A673 (cell line): ENCODE measurements around the gene PCGF6. TPM values are rescaled to one million over a fixed set of nuclear protein-coding genes. Genes with fewer than 3 reads are reported as not detected.
A peak's percentile ranks its signal among the peaks of the same experiment; 100 is the strongest.

Experiments
- BruUV-seq: library from RNA; stranded (reverse); fragments of 400-500 nt; replicated peaks from 2 replicates; lab custom pipeline; 2021; lab: Mats Ljungman, UMichigan
- CTCF ChIA-PET: fragments of 300-600 bp; sonication (Branson Sonifier 250); formaldehyde crosslinking; loops from one replicate; lab custom pipeline; 2022; ENCODE audit warnings: antibody characterized with exemption; lab: Charles Lee
- POLR2A ChIA-PET: fragments of 300-600 bp; sonication (Branson Sonifier 250); formaldehyde crosslinking; loops from one replicate; lab custom pipeline; 2022; ENCODE audit warnings: antibody characterized with exemption; ENCODE audit not compliant: low non-redundant PET; lab: Charles Lee
- DNase-seq: peaks from one replicate; pipeline ENCODE4 v3.0.0-alpha.2; 2015; ENCODE audit warnings: low spot score
- H3K27ac ChIP-seq: fragments of 200-600 bp; sonication (generic); 2 replicates; pipeline ENCODE4 v1.5.1; 2016; ENCODE audit warnings: mixed run types, low read depth, mild to moderate bottlenecking, mixed read lengths, antibody characterized with exemption, low read length; ENCODE audit not compliant: poor library complexity, severe bottlenecking
- H3K27me3 ChIP-seq: fragments of 200-600 bp; sonication (generic); replicated peaks from 2 replicates; pipeline ENCODE4 v1.6.1; 2017; ENCODE audit warnings: mixed run types, low read depth, mild to moderate bottlenecking, mixed read lengths, antibody characterized with exemption, low read length; ENCODE audit not compliant: insufficient read depth, poor library complexity
- H3K36me3 ChIP-seq: fragments of 200-600 bp; sonication (generic); 2 replicates; pipeline ENCODE4 v1.6.1; 2016; ENCODE audit warnings: mixed run types, mild to moderate bottlenecking, mixed read lengths, antibody characterized with exemption, low read length; ENCODE audit not compliant: insufficient read depth, poor library complexity, severe bottlenecking
- H3K4me1 ChIP-seq: fragments of 200-600 bp; sonication (generic); 2 replicates; pipeline ENCODE4 v1.6.1; 2017; ENCODE audit warnings: mixed run types, mild to moderate bottlenecking, mixed read lengths, antibody characterized with exemption, low read length; ENCODE audit not compliant: insufficient read depth, poor library complexity, severe bottlenecking
- H3K4me3 ChIP-seq: fragments of 200-600 bp; sonication (generic); 2 replicates; pipeline ENCODE4 v1.5.1; 2016; ENCODE audit warnings: low read depth, mixed run types, mild to moderate bottlenecking, mixed read lengths, low read length; ENCODE audit not compliant: poor library complexity, severe bottlenecking
- H3K9me3 ChIP-seq: fragments of 200-600 bp; sonication (generic); 2 replicates; pipeline ENCODE4 v1.6.1; 2016; ENCODE audit warnings: mixed run types, low read depth, mild to moderate bottlenecking, mixed read lengths, antibody characterized with exemption, low read length; ENCODE audit not compliant: poor library complexity, severe bottlenecking
- EZH2 ChIP-seq: fragments of 200-600 bp; sonication (generic); IDR thresholded peaks from 2 replicates; pipeline ENCODE4 v1.6.1; 2017; ENCODE audit warnings: borderline replicate concordance, low read depth, mild to moderate bottlenecking, mixed read lengths, antibody characterized with exemption, low read length; ENCODE audit not compliant: poor library complexity, severe bottlenecking
- intact Hi-C: fragments of 100-400 bp; cut with micrococcal nuclease; formaldehyde crosslinking; loops from one replicate; pipeline ENCODE4 v1.10.0; 2022; ENCODE audit not compliant: unreplicated experiment
- total RNA-seq: library from RNA; stranded (reverse); gene quantifications from 2 replicates; pipeline ENCODE4 v1.2.3, GENCODE V29; 2021
- TF ChIP-seq, protein P1 (sequence below): fragments of 300-800, 200-600 bp; sonication (generic); conservative IDR thresholded peaks from 2 replicates; pipeline ENCODE4 v1.5.1; 2017; ENCODE audit warnings: low read depth, mild to moderate bottlenecking, antibody characterized with exemption, low read length, moderate library complexity, mixed read lengths

PCGF6 gene
- total RNA-seq, 1 experiment from 2014 or later: 22.5 TPM

DNA sequence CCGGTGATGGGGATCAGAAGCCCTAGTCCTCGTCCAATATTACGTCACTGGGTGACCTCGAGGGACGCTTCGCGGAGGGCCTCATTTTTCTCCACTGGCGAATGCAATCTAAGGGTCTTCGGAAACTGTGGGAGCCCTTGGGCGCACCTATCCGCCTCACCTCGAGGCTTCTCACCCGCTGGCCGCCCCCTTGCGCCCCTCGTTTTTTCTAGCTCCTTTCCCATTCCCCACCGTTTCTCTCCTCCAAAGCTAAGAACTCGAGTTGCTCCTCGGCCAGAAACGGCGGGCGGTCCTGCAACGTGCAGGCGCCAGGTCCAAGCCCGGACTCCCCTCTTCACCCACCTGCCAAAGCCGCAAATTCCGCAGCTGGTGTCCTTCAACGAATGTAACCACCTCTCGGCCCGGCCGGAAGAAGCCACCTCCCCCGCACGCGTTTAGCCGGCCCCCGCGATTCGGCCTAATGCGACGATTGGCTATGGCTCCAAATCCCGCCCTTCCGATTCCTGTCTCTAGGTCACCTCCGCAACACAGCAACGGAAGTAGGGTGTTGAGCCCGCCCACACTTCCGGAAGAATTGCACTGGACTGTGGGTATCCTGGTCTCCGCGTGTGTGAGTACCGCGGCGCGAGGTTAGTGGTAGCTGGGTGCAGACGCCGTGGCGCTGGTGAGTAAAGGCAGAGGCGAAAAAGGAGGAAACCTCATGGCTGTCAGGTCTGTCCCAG, 45.3 kb upstream of the PCGF6 start, which contains the start of the genes ATP5MK and PDCD11:
ATP5MK (minus strand) TSS at position 409 of the 722 bp plus-strand sequence. CDS start 4,018 bp downstream, outside the sequence.
PDCD11 (plus strand) TSS at position 560 of the 722 bp plus-strand sequence. CDS start 1,801 bp downstream, outside the sequence.
- ChIA-PET POLR2A (no interaction called here), CTCF (no interaction called here)
- TSS peak; percentile 80 for BruUV-seq
- Histone ChIP-seq H3K36me3 (peaks cover 57% of the 10 kb centered on the region), H3K4me1 (peaks cover 21% of the 10 kb centered on the region), H3K27ac (peak within 1 kb of the TSS; percentile 87), H3K27me3 (no peaks in the 10 kb centered on the region), H3K9me3 (no peaks in the 10 kb centered on the region), H3K4me3 (peak within 1 kb of the TSS; percentile 80)
- TF ChIP-seq EZH2: no peak
- TF ChIP-seq, protein P1, sequence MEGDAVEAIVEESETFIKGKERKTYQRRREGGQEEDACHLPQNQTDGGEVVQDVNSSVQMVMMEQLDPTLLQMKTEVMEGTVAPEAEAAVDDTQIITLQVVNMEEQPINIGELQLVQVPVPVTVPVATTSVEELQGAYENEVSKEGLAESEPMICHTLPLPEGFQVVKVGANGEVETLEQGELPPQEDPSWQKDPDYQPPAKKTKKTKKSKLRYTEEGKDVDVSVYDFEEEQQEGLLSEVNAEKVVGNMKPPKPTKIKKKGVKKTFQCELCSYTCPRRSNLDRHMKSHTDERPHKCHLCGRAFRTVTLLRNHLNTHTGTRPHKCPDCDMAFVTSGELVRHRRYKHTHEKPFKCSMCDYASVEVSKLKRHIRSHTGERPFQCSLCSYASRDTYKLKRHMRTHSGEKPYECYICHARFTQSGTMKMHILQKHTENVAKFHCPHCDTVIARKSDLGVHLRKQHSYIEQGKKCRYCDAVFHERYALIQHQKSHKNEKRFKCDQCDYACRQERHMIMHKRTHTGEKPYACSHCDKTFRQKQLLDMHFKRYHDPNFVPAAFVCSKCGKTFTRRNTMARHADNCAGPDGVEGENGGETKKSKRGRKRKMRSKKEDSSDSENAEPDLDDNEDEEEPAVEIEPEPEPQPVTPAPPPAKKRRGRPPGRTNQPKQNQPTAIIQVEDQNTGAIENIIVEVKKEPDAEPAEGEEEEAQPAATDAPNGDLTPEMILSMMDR: peak; percentile 40; the same call in 1 of the 2 replicates
- intact Hi-C loops: loop anchor here (2.0 kb wide), 1 partner anchor 45 kb away; the partner anchor contains the start of gene PCGF6
- DNase-seq: peak; percentile 99

DNA sequence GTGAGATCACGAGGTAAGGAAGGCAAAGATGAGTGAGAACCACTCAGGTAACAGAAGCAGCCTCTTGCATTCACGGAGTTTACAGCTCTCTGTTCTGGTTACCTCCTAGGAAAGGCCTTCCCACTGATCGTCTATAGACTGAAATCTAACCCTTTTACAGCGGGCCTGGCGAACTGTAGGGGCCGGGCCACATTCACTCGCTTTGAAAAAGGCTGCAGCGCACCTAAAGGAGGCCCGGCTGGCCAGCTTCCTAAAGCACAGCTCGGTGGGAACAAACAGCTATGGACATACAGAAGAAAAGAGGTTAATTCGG, 44.8 kb upstream of the PCGF6 start:
- Histone ChIP-seq H3K4me1 (peaks cover 21% of the 10 kb centered on the region), H3K27me3 (no peaks in the 10 kb centered on the region), H3K36me3 (peaks cover 59% of the 10 kb centered on the region), H3K4me3 (peak overlapping the region; percentile 80), H3K27ac (peak overlapping the region; percentile 87), H3K9me3 (no peaks in the 10 kb centered on the region)
- intact Hi-C loops: loop anchor here (2.0 kb wide), 1 partner anchor 45 kb away; the partner anchor contains the start of gene PCGF6
- BruUV-seq: no TSS peak
- TF ChIP-seq, protein P1: no peak
- no peak for TF ChIP-seq EZH2
- ChIA-PET POLR2A (no interaction called here), CTCF (no interaction called here)
- DNase-seq: peak; percentile 4

DNA sequence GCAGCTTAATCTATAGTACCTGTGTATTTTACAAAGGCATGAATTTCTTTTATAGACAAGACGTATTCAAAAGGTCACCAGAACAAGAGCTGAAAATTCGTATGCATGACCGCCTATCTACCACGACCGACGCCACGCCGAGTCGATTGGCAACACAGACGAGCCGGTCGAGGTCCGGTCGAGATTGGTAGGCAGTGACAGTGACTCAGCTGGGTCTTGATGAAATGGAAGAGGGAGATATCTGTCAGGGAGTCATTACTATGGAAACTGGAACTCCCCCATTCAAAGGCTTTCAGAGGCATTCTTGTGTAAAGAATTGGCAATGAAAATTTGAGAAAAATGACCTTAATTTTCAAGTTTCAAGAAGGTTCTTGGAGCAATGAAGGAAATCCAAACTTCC, 43.2 kb upstream of the PCGF6 start:
- DNase-seq: no peak
- intact Hi-C loops: no loop called here
- TF ChIP-seq EZH2: no peak
- TF ChIP-seq, protein P1: no peak
- no TSS peak for BruUV-seq
- H3K4me3 ChIP-seq: no peak overlapping the region
- no peaks in the 10 kb centered on the region for H3K9me3 ChIP-seq
- POLR2A ChIA-PET: no interaction called here
- H3K27ac ChIP-seq: no peak overlapping the region
- H3K4me1 ChIP-seq: peaks cover 21% of the 10 kb centered on the region
- H3K27me3 ChIP-seq: no peaks in the 10 kb centered on the region
- H3K36me3 ChIP-seq: peaks cover 55% of the 10 kb centered on the region
- CTCF ChIA-PET: no interaction called here
